GM21447 (cell line): Measurements from ENCODE around the gene TUBB1.

Experiments
- ATAC-seq: cut with Tn5 transposase; IDR thresholded peaks from one replicate; pipeline ENCODE4 v1.9.1; 2021; ENCODE audit not compliant: unreplicated experiment

Gene TUBB1

DNA sequence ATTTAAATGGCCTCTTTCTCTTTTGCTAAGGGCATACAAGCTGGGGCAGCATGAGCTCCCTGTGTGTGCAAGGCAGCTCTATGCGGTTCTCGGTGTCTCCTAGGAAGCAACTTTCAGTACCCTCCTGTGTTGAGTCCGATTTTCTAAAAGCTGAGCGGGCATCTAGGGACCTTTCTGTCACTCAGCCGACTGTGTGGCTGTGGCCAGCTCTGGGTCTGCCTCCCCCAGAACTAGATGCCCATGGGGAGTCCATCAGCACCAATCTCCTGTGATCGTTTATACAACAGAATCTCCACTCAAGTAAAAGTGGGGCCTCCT is 30.7 kb upstream of the TUBB1 start:
- no peak for ATAC-seq

DNA sequence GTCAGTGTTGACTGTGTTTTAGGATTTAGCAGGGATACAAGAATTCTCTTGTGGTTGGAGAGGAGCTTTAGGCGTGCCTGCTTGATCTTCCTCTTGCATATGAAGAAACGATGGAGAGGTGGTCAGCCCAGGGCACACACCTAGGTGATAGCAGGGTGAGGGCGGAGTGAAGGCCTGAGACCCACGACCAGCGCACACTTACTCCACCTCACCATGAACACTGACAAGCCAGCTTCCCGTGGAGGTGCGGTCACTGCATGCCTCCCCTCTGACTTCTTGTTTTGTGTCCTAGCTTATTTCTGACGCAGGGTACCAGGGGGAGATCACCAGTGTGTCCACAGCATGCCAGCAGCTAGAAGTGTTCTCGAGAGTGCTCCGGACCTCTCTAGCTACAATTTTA is 30.0 kb upstream of the TUBB1 start:
- no peak for ATAC-seq

DNA sequence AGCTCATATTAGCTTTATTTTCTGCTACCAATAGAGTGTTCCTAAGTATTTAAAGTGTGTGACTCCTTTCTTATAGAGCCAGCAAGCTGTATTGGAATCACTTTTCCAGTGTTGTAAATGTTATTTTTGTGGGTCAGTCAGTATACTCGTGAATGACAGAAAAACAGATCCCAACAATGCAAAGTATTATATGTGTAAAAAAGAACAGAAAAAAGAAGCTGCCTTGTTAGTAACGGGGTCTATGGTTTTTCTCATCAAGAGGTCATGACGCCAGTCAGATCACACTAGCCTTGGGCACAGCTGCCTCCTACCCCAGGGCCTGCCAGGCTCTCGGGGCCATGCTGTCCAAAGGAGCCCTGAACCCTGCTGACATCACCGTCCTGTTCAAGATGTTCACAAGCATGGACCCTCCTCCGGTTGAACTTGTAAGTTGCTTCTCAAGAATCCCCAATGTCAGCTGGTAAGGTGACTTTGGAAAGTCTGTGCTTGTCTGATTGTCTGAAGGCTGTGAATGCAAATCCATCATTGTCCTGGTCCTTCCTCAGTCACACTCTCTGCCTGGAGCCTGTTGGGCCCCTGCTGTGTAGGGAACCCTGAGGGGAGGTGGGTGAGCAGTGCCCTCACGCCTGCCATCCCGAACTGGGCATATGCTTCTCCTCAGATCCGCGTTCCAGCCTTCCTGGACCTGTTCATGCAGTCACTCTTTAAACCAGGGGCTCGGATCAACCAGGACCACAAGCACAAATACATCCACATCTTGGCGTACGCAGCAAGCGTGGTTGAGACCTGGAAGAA is 28.4 kb upstream of the TUBB1 start:
- no peak for ATAC-seq

DNA sequence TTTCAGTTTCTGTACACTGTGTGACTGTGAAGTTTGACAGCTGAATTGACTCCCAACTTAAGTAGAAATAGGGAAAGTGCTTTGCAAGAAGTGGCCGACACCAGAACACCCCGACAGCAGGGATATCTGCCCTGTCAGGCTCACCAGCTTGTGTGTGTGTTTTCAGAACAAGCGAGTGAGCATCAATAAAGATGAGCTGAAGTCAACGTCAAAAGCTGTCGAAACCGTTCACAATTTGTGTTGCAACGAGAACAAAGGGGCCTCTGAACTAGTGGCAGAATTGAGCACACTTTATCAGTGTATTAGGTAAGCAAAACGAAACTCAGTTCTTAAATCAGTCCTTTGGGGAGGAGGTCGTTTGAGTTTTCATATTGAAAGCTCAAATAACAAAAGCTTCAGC is 27.5 kb upstream of the TUBB1 start:
- no peak for ATAC-seq

DNA sequence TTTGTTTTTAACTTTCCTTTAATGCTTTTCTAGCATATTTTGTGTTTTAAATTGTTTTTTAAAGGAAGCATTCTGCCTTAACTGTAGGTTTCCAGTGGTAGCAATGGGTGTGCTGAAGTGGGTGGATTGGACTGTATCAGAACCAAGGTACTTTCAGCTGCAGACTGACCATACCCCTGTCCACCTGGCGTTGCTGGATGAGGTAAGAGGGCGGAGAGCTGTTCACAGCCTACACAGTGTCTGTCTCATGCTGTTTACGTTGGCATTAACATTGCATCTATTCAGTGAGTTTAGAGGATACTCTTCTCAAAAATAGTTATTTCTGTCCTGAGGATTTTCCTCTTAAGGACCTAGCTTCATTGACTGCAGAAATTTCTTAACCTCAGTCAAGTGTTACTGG is 26.3 kb upstream of the TUBB1 start:
- no peak for ATAC-seq

DNA sequence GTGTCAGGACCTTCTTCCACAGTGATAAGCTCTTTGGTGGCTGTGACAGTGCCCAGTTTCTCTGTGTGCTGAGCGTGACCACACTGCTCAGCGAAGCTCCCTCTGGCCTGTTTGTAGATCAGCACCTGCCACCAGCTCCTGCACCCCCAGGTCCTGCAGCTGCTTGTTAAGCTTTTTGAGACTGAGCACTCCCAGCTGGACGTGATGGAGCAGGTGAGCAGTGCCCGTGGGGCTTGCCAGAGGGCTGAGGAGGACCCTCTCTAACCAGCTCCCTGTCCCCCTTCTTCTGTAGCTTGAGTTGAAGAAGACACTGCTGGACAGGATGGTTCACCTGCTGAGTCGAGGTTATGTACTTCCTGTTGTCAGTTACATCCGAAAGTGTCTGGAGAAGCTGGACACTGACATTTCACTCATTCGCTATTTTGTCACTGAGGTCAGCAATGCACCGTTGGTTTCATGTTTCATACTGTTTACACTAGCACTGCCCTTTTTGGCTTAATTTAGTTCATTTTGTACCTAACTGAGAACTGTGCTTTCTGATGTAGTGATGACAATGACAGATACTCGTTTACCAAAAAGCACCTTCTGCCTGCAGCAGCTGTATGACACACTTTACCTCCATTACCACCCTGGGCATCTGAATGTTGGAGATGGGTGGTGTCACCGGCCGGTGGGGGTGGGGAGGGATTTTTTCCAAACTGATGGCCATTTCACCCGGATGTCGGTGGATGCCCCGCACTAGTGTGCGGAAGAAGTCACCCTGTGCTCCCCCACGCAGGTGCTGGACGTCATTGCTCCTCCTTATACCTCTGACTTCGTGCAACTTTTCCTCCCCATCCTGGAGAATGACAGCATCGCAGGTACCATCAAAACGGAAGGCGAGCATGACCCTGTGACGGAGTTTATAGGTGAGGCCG is 25.6 kb upstream of the TUBB1 start:
- no peak for ATAC-seq

DNA sequence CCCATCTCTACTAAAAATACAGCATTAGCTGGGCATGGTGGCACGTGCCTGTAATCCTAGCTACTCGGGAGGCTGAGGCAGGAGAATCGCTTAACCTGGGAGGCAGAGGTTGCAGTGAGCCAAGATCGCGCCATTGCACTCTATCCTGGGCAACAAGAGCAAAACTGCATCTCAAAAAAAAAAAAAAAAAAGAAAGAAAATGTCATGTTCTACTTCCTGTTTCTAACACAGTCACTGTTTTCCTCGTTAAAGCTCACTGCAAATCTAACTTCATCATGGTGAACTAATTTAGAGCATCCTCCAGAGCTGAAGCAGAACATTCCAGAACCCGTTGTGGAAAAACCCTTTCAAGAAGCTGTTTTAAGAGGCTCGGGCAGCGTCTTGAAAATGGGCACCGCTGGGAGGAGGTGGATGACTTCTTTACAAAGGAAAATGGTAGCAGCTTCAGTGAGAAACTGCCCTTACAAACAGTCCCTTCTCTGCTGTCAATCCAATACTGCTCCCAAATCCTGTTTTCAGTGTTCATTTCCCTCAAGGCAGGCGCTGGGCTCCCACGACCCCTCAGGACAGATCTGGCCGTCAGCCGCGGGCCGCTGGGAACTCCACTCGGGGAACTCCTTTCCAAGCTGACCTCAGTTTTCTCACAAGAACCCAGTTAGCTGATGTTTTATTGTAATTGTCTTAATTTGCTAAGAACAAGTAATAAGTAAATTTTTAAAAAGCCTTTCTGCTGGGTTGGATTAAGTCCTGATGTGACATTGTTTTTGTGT is 24.7 kb upstream of the TUBB1 start:
- ATAC-seq, result no peak

DNA sequence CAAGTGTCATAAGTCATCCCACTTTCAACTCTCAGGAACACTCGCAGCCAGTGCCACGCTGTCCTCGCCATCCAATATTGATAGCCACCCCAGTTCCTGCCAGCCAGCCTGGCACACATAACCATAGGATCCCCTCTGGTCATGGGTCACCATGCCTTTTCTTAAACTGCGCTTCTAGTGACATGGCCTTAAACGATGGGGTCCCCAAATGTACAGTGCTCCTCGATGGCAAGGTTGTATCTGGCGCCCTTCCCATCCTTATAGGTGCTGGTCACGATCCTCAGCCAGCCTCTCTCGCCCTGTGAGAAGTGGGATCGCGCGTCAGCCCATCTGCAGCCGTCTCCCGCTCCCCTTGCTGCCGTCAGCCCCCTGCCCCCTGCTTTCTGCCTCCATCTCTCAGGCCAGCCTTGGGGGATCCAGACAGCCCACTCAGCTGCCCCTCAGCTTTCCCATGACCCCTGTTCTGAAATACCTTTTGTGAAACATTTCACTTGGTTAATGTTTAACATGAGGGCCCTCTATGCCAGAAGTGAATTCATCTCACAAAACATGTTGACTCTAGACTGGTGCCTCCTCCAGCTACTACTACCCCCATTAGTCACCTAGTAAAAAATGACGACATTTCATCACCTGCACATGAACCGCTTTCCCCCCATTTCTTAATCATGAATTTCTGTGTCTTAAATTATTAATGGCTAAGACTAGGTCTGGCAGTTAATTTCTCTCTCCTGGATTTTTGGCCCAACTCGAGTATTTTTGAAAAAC is 23.6 kb upstream of the TUBB1 start:
- no peak for ATAC-seq

DNA sequence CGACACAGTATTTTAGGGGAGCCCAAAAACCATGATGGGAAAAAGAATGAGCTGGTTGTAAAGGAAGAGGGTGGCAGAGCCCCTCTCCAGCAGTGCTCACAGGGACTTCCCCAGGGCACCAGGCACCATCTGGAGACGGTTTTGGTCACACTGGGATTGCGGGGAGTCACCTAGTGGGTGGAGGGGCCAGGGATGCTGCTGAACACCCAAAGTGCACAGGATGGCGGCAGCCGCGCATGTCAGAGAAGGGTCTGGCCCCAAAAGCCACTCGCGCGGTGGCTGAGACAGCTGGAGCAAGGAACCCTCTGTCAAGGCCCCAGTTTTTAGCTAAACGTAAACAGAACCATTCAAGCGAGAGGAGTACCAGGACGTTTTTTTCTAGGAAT is 23.0 kb upstream of the TUBB1 start:
- ATAC-seq, result no peak

DNA sequence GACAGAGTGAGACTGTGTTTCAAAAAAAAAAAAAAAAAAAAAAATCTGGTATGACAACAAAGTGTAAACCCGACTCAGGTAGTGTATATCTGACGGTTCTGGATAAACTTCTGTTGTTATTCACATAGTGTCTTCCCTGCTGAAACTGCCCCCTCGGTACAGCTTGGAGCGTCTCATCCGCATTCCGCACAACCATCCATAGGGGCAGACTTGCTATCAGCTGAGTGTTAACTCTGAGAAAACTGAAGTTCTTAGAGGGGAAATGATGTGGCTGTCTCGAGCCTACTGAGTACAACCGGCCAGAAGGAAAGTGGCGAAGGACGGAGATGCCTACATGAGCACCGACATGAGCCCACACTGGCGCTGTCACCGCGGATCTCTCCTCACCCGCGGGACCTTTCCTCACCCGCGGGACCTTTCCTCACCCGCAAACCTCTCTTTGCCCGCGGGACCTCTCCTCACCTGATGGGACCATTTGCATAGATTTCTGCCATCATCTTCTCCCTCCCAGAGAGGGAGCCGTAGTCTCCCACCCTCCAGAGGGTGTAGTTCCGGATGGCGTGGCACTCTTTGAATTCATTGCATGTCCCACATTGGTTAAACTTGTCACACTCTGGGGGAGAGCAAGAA is 22.0 kb upstream of the TUBB1 start:
- ATAC-seq, result no peak

DNA sequence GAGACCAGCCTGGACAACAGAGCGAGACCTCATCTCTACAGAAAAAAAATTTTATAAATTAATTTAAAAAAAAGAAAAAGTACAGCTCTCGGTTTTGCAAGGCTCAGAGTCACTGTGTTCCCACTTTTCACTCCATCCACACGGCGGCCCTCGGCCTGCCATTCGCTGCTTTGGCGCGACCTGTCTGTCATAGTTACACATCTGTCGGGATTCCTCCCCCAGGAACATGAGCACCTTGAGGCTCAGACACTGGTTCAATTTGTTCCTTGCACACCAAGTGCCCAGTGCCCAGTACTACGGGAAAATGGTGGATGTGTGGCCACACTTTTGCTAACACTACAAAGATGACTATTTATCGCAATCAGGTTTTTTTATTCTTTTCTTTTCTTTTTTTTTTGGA is 20.6 kb upstream of the TUBB1 start:
- ATAC-seq, result no peak

DNA sequence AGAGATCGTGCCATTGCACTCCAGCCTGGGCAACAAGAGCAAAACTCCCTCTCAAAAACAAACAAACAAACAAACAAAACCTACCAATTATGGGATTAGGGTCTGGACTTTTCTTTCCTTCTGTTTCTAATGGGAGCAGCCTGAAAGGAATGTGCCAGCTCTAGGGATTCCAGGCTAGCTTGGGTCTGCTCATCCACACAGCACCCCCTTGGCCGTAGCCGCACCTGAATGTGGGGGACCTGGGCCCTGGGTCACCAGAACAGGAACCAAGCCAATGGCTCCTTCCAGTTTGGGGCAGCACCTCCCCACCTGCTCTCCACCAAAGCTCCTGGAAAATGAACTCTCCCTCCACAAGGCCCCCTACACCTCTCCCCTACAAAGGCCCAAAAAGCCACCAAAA is 18.9 kb upstream of the TUBB1 start:
- ATAC-seq, result no peak

DNA sequence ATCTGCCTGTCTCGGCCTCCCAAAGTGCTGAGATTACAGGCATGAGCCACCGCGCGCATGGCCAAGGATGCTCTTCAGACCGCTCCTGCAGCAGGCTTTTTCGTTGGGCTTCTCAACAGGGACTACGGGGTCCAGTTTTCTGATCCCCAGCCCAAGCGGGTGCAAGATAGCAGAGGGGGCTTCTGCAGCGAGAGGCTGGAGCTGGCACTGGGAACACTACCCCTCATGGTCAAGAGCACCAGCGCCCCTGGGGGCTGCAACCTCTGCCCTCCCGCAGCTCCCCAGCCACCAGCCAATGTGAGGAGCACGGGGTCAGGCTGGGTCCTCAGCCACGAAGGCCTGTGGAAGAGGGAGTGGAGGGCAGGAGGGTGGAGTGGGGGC is 18.2 kb upstream of the TUBB1 start:
- ATAC-seq, result no peak

DNA sequence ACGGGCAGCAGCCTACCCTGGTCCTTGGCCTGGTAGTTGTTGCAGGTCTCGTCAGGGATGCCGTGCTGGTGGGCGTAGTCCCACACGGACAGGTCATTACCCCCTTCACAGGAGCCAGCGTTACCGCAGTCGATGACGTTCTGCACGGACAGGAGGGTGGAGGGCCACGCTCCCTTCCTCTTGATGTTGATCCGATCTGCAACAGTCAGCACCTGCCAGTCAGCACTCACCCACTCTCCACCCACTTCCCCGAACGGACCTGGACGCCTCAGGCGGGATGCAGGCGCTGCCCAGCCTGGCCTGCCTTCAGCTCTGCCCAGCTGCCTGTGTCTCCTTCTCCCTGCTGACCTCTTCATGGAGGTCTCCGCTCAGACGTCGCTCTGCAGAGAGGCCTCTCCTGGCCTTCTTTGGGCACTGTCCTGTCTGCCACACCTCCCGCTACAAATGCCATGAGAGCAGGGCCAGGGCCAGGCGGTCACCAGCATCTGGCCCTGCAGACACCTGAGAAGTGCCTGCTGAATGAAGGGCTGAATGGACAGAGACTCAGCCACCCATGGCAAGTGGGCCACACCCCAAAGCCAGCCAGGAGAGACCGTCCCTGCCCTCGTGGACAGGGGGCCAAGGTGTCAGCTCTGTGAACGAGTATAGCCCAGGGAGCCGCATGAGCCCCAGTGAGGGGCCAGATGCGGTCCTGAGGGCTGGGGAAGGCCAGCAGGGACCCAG is 17.6 kb upstream of the TUBB1 start:
- no peak for ATAC-seq

DNA sequence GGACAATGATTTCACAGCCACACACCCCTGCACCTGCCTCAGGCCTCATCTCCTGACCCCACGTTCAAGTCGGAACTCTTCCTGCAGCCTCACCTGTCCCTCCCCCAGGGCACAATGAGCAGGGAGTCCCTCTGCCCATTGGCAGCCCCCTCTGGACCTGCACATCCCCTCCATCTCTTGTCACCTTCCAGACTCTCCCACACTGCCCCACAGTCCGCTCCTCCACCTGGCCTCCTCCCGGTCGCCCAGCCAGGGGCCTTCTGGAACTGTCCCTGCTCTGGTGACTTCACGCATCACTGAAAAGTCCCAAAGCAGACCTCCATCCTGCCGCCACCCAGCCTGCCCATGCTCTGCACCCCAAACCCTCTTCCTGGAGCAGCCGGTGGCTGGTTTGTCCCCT is 16.8 kb upstream of the TUBB1 start:
- ATAC-seq, result no peak

DNA sequence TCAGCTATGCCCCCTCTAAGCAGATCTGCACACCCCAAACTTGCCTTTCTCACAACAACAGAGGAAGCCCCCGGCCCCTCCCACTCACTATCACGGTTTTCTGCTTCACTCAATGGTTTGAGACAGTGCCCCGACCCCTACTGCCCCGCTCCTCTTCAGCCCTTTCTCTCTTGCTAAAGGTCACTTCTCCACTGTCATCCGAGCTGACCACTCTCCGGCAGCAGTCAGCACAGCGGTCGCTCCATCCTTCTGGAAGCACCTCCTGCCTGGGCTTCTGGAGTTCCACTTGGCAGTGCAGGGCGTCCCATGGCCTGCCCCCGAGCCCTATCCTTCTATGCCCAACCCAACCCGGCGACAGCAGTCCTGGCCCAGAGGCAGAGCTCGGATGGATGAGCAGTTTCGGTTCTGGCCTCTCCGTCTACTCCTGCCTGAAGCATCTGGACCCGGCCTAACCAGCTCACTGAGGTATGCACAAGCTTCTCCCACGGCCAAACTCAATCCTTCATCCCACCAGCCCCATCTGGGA is 16.3 kb upstream of the TUBB1 start:
- ATAC-seq, result no peak

DNA sequence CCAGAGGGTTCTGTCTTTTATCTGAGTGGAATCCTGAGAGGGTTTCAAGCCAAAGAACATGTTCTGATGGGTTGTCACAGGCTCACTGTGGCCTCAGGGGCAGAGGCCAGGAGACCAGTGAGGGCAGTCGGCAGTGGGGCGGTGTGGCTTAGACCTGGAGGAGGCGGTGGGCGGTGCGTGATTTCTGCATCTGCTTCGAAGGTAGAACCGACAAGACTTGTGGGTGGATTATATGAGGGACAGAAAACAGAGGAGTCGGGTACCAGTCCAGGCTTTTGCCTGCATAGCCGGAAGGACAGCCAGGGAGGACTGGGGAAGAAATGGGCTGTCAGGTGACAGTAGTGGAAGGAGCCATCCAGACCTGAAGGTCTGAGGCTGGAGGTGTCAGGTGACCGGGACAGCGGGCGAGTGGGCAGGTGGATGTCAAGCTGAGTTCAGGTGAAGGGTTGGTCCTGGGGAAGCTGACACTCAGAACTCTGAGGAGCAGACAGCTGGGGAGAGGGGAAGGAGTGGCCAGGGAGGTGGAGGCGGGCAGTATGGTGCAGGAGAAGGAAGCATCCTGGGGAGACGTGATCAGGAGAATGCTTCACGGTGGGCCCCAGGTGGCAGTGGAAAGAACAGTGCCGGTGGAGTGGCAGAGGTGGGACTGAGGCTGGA is 15.3 kb upstream of the TUBB1 start:
- ATAC-seq, result no peak

DNA sequence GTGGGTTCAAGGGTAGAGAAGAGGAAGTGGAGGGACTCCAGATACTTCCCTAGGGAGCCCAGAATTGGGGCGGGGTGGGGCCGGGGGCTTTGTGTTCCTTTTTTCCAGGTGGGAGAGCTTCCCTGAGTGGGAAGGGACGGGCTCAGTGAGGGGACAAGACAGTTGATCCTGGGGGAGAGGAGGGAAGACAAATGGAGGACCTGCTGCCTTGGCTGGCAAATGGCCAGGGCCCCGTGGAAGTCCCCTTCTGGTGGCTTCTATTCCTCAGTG is 14.8 kb upstream of the TUBB1 start:
- no peak for ATAC-seq

DNA sequence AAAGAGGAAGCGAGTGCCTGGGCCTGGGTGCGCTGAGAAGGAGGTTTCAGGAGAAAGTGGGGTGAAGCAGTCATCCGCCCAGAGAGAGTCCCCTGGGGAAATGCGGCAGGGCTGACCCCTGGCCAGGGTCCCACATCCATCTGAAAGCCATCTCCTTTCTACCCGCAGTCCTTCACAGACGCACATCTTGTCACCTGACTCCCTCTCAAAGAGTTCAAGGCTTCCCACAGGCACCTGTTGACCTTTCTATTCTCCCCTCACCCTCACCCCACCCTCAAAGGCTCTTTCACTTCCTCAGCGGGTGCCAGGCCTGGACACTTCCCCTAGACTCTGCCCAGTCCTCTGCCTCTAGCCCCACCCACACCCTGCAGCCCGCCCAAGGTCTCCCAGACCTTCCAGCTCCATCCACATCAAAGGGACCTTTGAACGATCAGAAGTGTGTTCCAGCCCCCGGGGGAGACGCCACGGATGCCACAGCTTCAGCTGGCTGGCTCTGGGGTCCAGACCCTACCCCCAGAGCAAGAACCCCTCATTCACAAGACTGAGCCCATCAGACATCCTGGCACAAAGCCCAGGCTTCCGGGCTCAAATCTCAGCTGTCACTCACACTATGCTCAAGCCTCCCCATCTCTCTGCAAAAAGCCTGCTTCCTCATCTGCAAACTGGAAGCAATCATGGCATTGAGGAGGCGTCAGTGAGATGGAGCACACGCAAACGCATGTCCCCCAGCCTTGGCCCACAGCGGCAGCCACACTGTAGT is 14.3 kb upstream of the TUBB1 start:
- ATAC-seq, result peak; percentile 58
